Measurements from ENCODE around the gene PASK. TPM values are rescaled to one million over a fixed set of nuclear protein-coding genes. Genes with fewer than 3 reads are reported as not detected.

Gene PASK
- 6.1 and 7.1 TPM in 2 replicates for total RNA-seq

DNA sequence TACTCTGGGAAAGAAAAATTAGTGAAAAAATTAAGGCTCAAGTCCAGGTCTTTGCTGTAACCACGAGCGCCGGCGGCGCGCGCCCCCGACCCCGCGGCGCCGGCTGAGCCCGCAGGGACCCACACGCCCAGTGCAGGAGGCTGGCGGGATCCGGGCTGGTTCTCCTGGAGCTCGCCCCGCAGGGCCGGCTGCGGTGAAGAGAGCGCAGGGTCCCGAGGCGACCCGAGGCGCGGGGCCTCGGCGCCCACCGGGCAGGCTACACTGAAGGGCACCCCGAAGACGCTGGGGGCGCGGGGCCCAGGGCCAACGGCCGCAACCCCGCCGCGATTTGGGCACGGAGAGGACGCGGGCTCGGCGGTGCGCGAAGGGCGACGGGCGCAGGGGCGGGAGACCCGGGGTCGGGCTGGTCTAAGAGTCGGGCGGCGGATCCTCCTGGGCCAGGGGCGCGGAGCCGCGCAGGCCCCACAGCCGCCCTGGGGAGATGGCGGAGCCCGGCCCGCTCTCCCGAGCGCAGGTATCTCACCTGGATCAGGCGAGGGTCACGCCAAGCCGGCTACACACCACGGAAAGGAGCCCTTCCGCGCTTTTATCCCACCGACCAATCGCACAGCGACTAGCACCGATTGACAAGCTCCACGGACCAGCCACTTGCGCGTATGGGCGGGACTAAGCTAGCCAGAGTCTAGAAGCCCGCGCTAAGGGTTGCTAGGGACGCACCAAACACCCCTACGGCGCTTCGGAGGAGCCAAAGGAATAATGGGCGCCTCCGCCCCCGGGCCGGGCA is at the start of gene PASK:
Gene PASK (minus strand): TSS at position 582 of the 784 bp plus-strand sequence. CDS start 6,440 bp downstream, outside the sequence.

DNA sequence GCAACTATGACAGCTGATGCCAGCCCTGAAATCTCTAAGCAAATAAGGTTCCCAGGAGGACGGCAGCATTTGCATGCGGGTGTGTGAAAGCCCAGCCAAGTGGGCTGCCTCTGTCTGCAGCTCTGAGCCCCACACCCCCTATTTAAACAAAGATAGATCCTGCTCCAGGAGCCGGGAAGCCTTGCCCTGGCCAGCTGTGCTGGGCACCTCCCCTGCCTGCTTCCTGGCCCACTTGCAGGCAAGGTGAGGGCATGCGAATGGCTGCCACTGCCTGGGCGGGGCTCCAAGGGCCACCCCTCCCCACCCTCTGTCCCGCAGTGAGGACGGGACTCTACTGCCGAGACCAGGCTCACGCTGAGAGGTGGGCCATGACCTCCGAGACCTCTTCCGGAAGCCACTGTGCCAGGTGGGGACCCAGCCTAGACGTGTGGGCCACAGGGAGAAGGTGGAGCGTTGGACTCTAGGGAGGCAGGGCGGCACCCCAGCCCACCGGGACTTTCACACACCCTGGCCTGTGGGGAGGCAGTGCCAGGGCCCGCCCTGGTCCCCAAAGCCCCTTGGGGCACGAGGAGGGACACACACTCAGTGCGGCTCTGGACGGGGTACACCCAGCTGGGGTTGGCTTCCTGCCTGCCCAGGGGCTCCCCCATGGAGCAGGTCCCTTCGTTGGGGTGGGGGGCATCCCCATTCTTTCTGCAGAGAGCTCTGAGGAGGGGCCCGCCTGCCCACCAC is 39.3 kb upstream of the PASK start, which contains the start of gene ANO7:
Gene ANO7 (plus strand): TSS at position 317 of the 732 bp plus-strand sequence. CDS start 1,387 bp downstream, outside the sequence.

GRCh38 chr2:241149925-241150659 is 820 bp upstream of the PASK start, which contains the start of gene PPP1R7:
TSS of gene PPP1R7 (plus strand) at chr2:241150467. CDS start at chr2:241150496, 29 bp downstream.

GRCh38 chr2:241102239-241102803 is 47.0 kb downstream of the PASK start, which contains the start of gene MTERF4:
TSS of gene MTERF4 (minus strand) at chr2:241102287. CDS start at chr2:241102273, 14 bp downstream.

Other genes starting within 250 kb of the PASK start
- gene CROCC2, start 243.1 kb downstream of the PASK start, total RNA-seq, result not detected in 2 replicates
- gene SNED1, start 150.9 kb downstream of the PASK start, total RNA-seq, result 8.6 and 9.1 TPM in 2 replicates
- 24.7 and 27.6 TPM in 2 replicates for gene MTERF4, start 47.2 kb downstream of the PASK start, total RNA-seq
- gene PPP1R7, start 995 bp upstream of the PASK start, total RNA-seq, result 68.8 and 69.6 TPM in 2 replicates
- gene ANO7, start 39.2 kb upstream of the PASK start, total RNA-seq, result under 0.01 and 0.30 TPM in 2 replicates
- gene HDLBP, start 166.2 kb upstream of the PASK start, total RNA-seq, result 430 and 450 TPM in 2 replicates
- gene SEPTIN2, start 166.5 kb upstream of the PASK start, total RNA-seq, result 236 and 282 TPM in 2 replicates
- 18.5 and 19.5 TPM in 2 replicates for gene FARP2, start 206.8 kb upstream of the PASK start, total RNA-seq

Data from bronchus fibroblast of lung (primary cell).